KMS-11 (cell line): ENCODE data around the gene GNAZ.

Source experiments
- H2AFZ ChIP-seq: fragments of 200-600 bp; sonication (generic); 2 replicates; pipeline ENCODE4 v1.6.1; 2016; ENCODE audit warnings: antibody characterized with exemption, mixed run types, low read depth
- H3K27ac ChIP-seq: fragments of 200-600 bp; sonication (generic); 2 replicates; pipeline ENCODE4 v1.6.1; 2016; ENCODE audit warnings: mild to moderate bottlenecking, mixed run types
- H3K27me3 ChIP-seq: fragments of 200-600 bp; sonication (generic); 2 replicates; pipeline ENCODE4 v1.6.1; 2017; ENCODE audit warnings: mild to moderate bottlenecking, low read depth, mixed run types, moderate library complexity; ENCODE audit not compliant: insufficient read depth
- H3K36me3 ChIP-seq: fragments of 200-600 bp; sonication (generic); 2 replicates; pipeline ENCODE4 v1.6.1; 2017; ENCODE audit warnings: mild to moderate bottlenecking, mixed run types; ENCODE audit not compliant: insufficient read depth
- H3K4me1 ChIP-seq: fragments of 200-600 bp; sonication (generic); 2 replicates; pipeline ENCODE4 v1.6.1; 2016; ENCODE audit warnings: mild to moderate bottlenecking, low read depth, mixed run types; ENCODE audit not compliant: poor library complexity, severe bottlenecking
- H3K4me2 ChIP-seq: fragments of 200-600 bp; sonication (generic); 2 replicates; pipeline ENCODE4 v1.7.0; 2016; ENCODE audit warnings: mild to moderate bottlenecking, mixed run types
- H3K4me3 ChIP-seq: fragments of 200-600 bp; sonication (generic); IDR thresholded peaks from 2 replicates; pipeline ENCODE4 v1.6.1; 2017; ENCODE audit warnings: low read depth, low read length, mixed read lengths; ENCODE audit not compliant: insufficient read depth
- H3K79me2 ChIP-seq: fragments of 200-600 bp; sonication (generic); 2 replicates; pipeline ENCODE4 v1.6.1; 2016; ENCODE audit warnings: low read depth, mixed run types; ENCODE audit not compliant: insufficient read depth
- H3K9ac ChIP-seq: fragments of 200-600 bp; sonication (generic); 2 replicates; pipeline ENCODE4 v1.6.1; 2016; ENCODE audit warnings: mild to moderate bottlenecking, mixed run types
- H4K20me1 ChIP-seq: fragments of 200-600 bp; sonication (generic); 2 replicates; pipeline ENCODE4 v1.6.1; 2016; ENCODE audit warnings: mild to moderate bottlenecking, mixed run types; ENCODE audit not compliant: insufficient read depth
- CTCF ChIP-seq: fragments of 200-600 bp; sonication (generic); conservative IDR thresholded peaks from 2 replicates; pipeline ENCODE4 v1.6.1; 2017; ENCODE audit warnings: low read depth, mild to moderate bottlenecking, antibody characterized with exemption, low read length, moderate library complexity, mixed read lengths

Gene GNAZ

DNA sequence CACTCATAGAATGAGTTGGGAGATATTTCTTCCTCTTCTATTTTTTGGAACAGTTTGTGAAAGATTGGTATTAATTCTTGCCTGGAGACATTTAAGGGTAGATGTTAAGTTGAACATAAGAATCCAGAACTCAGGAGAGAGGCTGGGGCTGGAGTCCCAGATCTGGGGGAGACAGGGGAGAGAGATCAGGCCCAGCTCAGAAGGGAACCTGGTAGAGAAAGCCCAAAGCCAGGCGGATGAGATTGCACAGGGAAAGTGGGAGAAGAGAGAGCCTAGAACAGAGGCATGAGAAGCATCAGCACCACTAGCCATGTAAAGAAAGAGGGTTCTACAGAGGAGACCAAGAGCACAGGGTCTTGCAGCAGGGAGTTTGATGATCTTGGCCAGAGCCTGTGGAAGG is 13.0 kb upstream of the GNAZ start:
- no peaks in the 10 kb centered on the region for H3K27me3 ChIP-seq

GRCh38 chr22:23058063-23058462 is 12.3 kb upstream of the GNAZ start:
- Histone ChIP-seq H3K79me2 (no peaks in the 10 kb centered on the region), H3K36me3 (no peaks in the 10 kb centered on the region), H3K27ac (no peak overlapping the region), H3K27me3 (no peaks in the 10 kb centered on the region), H3K4me3 (no peak overlapping the region), H3K9ac (no peak overlapping the region), H4K20me1 (no peaks in the 10 kb centered on the region), H2AFZ (no peak overlapping the region), H3K4me2 (no peak overlapping the region), H3K4me1 (peaks cover 11% of the 10 kb centered on the region)
- TF ChIP-seq CTCF, result no peak

More for the DNA sequence above, 13.0 kb upstream of the GNAZ start:
- no peak overlapping the region for H3K4me2 ChIP-seq
- H3K9ac ChIP-seq, result no peak overlapping the region
- no peak overlapping the region for H3K4me3 ChIP-seq
- no peaks in the 10 kb centered on the region for H3K36me3 ChIP-seq
- no peaks in the 10 kb centered on the region for H3K79me2 ChIP-seq
- no peak for TF ChIP-seq CTCF
- H3K4me1 ChIP-seq, result peaks cover 11% of the 10 kb centered on the region
- no peaks in the 10 kb centered on the region for H4K20me1 ChIP-seq
- H3K27ac ChIP-seq, result no peak overlapping the region
- H2AFZ ChIP-seq, result no peak overlapping the region

DNA sequence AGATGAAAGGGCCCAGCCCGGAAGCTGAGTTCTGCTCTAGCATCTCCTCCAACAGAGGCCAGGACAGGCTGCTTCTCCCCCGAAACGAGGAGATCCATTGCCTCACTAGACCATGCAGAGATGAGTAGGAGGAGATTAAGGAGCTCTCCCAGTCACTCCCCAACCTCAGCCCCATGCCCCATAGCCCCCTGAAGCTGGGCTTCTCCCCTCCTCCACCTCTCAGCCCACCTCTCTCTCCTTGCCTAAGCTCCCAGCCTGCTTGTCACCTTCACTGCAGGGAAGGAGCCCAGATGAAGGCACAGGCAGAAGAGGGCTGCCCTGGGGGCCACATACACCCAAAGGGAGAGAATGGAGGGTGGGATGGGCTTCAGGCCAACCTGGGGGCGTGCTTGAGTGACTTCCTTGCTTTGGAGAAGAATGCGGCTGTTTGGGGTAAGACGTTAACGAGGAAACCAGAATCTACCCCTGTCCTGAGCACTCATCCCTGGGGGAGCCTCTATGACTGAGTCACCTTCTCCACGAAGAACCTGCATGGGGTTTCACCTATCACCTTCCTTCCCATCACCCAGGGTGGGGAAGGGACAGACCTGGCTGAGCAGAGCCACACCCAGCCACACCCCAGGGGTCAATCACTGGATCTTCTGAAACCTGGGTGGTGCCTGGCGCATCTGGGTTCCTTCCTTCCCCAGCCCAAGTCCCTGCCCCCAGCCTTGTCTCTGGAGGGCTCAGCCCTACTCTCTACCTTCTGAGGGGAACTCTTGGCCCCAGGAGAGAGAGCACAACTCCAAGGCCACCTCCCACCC is 11.6 kb upstream of the GNAZ start:
- Histone ChIP-seq H3K36me3 (no peaks in the 10 kb centered on the region), H3K27me3 (no peaks in the 10 kb centered on the region), H3K27ac (no peak overlapping the region), H3K79me2 (no peaks in the 10 kb centered on the region), H3K4me1 (peaks cover 11% of the 10 kb centered on the region), H3K4me2 (no peak overlapping the region), H3K4me3 (no peak overlapping the region), H4K20me1 (no peaks in the 10 kb centered on the region), H3K9ac (no peak overlapping the region), H2AFZ (no peak overlapping the region)
- TF ChIP-seq CTCF, result no peak

DNA sequence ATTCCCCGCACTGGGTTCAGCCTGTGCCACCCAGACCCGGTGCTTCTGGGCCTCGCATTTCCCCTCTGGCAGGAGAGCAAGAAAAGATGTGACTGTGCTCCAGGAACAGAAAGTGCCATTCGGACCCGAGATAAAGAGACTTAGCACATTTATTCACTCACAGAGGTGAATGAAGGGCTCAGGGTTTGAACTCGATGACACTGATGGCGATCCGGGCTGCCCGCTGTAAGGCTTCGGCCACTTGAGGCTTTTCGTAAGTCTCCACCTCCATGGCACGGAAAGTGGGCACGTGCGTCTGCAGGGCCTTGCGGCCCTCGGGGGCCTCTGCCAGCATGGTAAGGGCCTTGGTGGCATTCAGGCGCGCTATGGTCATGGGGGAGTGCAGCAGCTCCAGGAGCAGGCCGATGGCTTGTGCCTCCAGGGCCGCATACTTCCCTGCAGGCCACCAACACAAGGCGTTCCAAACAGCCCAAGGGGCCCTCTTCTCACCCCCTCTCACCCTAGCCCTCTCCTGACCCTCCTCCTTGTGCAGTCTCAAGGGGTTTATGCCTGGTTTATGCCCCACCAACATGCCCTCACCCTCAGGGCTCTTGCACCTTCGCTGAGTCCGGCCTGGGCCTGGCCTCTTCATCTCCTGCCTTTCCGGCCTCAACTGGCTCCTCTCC is 10.9 kb upstream of the GNAZ start:
- Histone ChIP-seq H3K9ac (no peak overlapping the region), H3K27ac (no peak overlapping the region), H4K20me1 (no peaks in the 10 kb centered on the region), H3K4me3 (no peak overlapping the region), H3K4me1 (peaks cover 6% of the 10 kb centered on the region), H3K27me3 (no peaks in the 10 kb centered on the region), H3K4me2 (no peak overlapping the region), H2AFZ (no peak overlapping the region), H3K36me3 (no peaks in the 10 kb centered on the region), H3K79me2 (no peaks in the 10 kb centered on the region)
- no peak for TF ChIP-seq CTCF
